GM15510 (cell line): ENCODE results near the gene MAPK6.

ENCODE experiments used
- POLR2A ChIP-seq: IDR thresholded peaks from 3 replicates; pipeline ENCODE4 v1.6.1; 2011; ENCODE audit warnings: borderline replicate concordance; ENCODE audit not compliant: insufficient read length; ENCODE audit errors: extremely low read depth

Gene MAPK6

DNA sequence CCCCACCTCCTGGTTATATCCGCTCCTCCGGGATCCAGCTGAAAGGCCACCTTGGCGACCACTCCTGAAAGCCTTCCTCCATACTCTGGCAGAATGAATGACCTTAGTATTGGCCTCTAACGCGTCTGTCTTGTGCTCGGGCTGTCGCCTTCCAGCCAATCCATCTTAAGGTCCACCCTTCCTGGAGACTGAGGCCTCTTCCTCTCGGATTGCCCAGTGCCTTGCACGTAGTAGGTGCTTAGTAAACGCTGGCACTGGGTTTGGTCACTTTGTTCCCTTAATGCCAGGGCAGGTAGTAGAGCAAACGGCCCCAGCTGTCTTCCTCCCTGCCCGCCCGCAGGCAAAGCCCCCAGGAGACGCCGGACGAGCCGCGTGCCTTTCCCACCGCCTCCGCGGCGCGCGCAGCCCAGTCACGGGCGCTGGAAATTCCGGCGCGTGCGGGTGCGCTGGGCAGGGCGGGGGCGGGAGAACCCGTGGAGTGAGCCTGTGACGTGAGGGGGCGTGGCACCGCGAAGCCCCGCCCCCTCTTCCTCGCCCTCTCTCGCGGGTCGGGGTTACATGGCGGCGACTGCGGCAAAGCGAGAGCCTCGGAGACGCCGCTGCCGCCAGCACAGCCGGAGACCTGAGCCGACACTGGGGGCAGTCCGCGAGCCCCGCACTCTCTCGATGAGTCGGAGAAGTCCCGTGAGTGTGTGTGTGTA is at the start of gene MAPK6:
Gene MAPK6, plus strand, starts transcription at position 527 of the 701 bp plus-strand sequence. CDS start 27,242 bp downstream, outside the sequence.
- TF ChIP-seq POLR2A: peak; percentile 85

DNA sequence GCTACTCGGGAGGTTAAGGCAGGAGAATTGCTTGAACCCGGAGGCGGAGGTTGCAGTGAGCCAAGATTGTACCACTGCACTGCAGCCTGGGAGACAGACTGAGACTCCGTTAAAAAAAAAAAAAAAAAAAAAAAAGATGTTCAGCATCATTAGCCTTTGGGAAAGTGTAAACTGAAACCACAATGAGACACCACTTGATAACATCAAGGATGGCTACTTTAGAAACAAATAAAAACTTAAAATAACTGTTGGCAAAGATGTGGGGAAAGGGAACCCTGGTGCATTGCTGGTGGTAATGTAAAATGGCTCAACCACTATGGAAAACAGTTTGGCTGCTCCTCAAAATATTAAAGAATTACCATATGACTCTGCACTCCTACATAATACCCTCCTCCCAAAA is 49.3 kb upstream of the MAPK6 start:
- TF ChIP-seq POLR2A: no peak

DNA sequence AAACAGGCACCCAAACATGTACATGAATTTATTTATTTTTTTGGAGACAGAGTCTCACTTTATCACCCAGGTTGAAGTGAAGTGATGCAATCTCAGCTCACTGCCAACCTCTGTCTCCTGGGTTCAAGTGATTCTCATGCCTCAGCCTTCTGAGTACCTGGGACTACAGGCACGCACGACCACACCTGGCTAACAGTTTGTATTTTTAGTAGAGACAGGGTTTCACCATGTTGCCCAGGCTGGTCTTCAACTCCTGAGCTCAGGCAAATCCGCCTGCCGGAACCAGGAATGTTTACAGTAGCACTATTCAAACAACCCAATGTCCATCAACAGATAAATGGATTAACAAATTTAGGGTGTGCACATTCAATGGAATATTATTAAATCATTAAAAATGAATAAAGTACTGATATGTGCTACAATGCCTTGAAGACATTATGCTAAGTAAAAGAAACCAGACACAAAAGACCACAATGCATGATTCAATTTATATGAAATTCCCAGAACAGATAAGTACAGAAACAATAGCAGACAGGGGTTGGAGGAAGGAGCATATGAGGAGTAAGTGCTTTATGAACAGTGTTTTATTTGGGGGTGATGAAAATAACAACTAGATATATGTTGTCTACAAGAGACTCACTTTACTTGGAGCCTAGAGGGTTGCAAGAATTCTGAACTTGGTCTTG is 48.7 kb upstream of the MAPK6 start:
- no peak for TF ChIP-seq POLR2A

DNA sequence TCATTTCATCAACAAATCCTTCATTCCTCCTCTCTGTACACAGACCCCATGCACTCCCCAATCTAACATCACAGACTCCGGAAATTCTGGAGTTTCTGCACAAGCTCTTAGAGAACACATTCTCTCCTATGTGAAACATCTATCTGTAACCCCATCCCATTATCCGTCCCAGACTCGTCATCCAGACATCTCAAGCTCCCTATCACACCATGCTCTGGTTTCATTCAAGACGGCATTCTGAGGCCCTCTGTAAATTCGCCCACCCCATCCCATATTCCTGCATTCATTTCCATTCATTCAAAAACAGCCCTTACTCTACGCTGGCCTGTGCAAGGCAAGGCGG is 48.0 kb upstream of the MAPK6 start:
- TF ChIP-seq POLR2A: no peak

DNA sequence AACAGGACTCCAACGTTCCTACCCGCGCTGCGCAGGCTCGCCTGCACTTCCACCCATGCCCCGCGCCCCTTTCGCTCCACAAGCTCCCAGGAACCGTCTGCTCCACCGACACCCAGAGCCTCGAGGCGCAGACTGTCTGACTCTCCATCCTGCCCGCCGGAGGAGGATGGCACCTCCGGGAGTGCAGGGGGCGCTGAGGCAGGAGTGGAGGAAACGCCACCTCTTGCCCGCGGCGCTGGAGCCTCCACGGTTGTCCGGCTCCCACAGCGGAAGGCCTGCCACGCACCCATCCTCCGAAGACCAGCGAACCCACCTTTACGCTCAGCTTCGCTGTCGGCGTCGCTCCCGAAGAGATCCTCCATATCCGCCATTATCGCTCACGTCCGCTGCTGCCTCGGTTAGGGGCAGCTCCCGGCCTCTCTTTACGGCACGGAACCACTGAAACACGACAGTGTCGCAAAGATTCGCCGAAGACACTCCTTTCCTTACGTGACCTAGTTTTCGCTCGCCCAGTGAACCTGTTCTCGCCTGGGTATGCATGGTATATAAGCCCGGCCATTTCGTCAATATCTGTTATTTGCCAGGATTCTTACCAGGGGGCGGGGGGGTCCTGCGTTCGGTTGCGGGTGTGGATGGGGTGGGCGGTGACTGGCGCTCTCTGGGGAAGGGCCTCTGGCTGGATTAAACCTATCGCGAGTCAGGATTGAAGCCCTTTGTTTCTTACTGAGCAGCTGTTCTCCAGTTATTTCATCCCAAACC is 47.5 kb upstream of the MAPK6 start, which contains the start of gene LEO1:
Gene LEO1, minus strand, starts transcription at position 404 of the 759 bp plus-strand sequence. Its CDS starts 33 bp downstream, at position 371.
- TF ChIP-seq POLR2A: peak; percentile 88

DNA sequence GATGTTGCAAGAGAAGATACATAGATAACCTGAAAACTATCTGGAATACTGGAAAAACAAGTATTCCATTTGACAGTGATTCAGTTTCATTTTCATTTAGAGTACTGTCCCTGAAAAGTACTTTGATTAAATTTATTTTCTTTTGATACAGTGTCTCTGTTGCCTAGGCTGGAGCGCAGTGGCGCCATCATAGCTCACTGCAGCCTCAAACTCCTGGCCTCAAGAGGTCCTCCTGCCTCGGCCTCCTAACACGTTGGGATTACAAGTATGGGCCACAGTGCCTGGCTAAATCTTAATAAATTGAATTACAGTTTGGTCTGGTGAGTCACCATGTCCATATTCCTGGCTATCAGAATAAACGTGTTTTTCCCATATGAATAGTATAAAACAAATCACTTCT is 45.8 kb upstream of the MAPK6 start:
- no peak for TF ChIP-seq POLR2A

DNA sequence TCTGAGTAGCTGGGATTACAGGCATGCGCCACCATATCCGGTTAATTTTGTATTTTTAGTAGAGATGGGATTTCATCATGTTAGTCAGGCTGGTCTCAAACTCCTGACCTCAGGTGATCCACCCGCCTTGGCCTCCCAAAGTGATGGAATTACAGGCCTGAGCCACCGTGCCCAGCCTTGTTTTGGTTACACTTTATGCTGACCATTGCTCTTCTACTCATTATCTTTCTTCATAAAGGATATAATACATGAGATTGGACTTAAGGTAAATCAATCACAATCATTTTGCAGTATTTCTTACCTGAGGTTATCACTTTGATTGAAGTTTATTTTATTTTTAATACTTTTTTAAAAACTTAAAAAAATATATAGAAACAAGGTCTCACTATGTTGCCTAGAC is 45.2 kb upstream of the MAPK6 start:
- TF ChIP-seq POLR2A: no peak

DNA sequence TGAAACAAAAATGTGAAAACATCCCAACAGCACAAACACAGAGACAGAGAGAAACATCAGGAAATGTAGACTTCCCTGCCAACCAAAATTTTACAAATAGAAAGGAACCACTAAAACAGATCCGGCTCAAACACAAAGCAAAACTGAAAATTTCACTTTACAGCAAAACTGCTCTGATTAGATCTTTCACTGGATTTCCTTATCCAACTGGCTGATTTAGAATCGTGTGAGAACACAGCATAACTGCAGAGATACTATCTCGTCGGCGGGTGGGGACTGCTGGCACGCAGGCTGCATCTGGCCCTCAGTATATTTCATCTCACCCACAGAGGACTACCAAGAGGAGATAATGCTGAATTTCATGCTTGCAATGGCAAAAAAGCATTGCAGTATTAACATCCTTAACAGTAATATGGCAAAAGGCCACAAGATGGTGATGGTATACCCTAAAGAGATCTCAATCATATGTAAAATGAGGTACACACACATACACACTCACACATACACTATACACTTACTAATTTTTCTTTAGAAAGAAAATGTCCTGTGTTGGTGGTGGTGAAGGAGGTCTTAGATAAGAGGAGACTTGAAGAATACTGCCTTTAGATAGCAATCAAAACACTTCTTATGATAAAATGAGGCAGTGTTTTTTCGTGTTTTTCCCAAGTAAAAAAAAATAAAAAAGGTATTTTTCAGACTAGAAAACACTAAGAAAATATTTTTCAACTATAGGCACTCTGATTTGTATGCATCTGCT is 36.8 kb upstream of the MAPK6 start:
- peak; percentile 18 for TF ChIP-seq POLR2A

DNA sequence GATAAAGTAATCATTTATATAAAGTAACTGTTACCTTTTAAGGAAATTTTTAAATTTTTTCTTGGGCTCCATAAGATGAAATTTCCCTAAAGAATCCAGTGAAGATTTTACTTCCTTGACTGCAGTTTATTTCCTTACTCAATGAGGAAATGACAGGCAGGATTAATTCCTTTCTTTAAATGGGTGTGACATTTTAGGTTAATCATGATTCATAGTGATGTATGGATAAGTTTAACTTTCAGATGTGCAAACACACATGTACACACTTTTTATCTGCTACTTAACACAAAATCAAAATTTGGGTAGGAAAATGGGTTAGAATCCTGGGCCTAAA is 36.3 kb upstream of the MAPK6 start:
- TF ChIP-seq POLR2A: no peak

DNA sequence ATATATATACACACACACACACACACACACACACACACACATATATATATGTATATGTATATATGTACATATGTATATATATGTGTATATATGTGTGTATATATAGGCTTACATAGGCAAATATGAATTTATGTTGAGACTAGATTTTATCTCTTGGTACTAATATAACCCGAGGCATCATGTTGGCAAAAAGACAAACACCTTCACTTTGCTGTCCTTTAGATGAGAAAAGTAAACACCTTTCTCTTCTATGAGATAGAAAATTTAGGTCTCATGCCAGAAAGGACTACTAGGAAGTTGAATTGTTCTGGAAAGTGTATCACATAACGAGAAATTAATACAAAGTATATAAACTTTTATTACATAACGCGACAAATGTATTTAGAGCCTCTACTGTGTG is 27.9 kb upstream of the MAPK6 start:
- no peak for TF ChIP-seq POLR2A

DNA sequence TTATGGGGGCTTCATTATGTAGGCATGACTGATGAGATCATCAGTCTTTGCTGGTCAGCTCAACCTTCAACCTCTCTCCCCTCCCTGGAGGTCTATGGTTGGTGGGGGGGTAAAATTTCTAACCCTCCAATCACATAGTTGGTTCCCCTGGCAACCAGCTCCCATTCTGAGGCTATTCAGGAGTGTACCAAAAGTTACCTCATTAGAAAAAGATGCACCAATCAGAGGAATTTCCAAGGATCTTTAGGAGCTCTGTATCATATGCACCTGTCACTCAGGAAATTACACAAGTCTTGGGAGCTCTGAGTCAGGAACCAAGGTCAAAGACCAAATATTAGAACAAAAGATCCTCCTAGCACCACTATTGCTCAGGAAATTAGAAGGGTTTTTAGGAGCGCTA is 26.1 kb upstream of the MAPK6 start:
- no peak for TF ChIP-seq POLR2A

DNA sequence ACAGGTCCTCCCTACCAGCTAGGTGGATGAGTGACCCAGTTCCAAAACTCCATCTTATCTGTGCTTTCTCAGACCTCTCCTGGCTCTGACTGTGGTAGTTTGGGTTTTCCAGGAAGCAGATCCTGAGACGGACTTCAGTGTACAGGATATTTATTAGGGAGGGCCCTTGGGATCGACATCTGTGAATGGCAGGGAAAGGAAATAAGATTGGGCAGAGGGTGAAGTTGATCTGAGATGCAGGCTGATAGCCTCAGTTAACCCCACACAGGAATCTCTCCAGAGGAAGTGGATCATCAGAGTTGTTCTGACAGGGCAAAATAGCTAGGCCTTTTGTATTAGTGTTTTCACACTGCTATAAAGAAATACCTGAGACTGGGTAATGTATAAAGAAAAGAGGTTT is 16.7 kb upstream of the MAPK6 start:
- TF ChIP-seq POLR2A: no peak

DNA sequence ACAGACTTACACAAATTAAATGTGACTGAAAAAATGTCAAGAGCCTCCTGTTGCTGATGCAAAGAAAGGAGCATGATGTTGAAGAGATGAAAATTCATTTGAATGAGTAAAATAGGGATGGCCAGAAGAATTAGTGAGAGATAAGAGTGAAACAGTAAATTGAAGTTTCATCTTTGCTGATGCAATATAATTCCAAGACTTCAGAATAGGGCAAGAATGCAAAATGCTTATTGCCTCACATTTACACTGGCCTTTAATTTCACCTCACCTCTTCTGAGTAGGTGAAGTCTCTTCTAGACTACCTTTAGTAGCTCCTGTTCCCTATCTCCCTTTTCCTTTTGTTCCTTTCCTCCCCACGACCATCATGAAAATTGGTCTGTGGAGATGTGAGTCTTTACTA is 15.3 kb upstream of the MAPK6 start:
- TF ChIP-seq POLR2A: no peak

DNA sequence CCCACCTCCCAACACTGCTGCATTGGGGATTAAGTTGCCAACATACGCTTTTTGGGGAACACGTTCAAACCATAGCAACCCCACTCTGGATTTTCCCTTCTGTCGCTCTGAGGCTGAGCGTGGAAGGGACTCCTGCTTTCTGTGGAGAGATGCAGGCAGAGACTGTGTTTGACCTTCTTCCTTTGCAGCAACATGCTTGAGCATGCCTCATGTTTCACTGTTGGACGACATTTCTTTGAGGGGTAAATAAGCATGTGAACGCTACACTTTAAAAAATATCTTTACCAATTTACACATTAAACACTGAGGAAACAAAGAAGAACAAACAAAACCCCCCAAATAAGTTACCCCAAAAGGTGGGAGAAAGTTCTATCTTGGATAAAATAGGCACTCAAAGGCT is 14.2 kb upstream of the MAPK6 start:
- no peak for TF ChIP-seq POLR2A

DNA sequence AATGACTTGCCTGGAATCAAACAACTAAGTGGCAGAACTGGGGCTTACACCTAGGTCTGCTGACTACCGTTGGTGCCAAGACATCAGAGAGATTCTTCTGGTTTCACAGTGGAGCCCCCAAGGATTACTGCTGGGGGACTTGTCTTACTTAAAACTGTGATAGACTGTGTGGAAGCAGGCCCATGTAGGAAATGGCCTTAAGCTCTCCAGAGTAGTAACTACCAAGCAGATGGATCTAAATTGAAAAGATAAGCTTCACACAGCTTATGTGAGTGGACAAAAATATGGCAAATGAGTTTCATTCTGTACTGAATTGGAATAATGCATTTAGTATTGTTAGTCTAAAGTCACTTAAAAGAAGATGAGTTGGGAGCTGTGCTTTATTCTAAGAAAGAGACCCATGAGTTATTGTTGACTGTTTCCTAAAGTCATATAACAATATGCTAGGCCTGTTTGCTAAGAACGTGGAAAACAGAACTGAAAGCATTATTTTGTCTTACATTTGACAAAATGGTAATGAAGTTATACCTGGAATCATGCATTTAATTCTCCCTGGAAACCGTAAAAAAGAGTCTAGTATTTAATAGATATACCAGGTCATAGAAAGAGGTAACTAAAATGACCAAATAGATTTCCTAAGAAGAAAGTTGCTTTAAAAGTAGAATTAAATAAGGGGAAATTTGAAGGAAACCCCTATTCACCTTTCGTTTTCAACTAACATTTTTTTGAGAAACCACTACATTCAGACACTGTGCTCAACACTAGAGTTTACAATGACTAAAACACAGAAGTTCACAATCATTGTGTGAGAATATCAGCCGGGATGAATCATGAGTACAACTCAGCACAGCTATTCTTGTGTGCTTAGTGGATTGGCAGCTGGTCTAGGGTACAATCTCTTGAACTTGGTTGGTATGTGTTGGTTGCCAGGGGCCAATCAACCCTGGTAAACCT is 13.0 kb upstream of the MAPK6 start:
- TF ChIP-seq POLR2A: no peak
